Uterus (tissue), 4 donors: ENCODE measurements around the gene FBLN5. TPM values are rescaled to one million over a fixed set of nuclear protein-coding genes. Genes with fewer than 3 reads are reported as not detected.

Experiments
- DNase-seq, 2 donors: peaks; one replicate each; pipeline ENCODE4 v3.0.0-alpha.2; 2019 to 2020
- H3K27ac ChIP-seq, 2 donors: fragments of 200-600 bp; sonication (generic); 1 replicate in 1 of 2; 2 replicates in 1 of 2; pipeline ENCODE4 v1.5.1; 2016 to 2018
- H3K27me3 ChIP-seq, 2 donors: fragments of 200-600 bp; sonication (generic); one replicate each; pipeline ENCODE4 v1.5.1; 2018 to 2019; ENCODE audit warnings: control low read depth in 1 of 2
- H3K36me3 ChIP-seq, 2 donors: fragments of 200-600 bp; sonication (generic); one replicate each; pipeline ENCODE4 v1.5.1; 2019; ENCODE audit warnings: control low read depth in 1 of 2
- H3K4me1 ChIP-seq, 2 donors: fragments of 200-600 bp; sonication (generic); one replicate each; pipeline ENCODE4 v1.5.1; 2018 to 2019; ENCODE audit warnings: control low read depth in 1 of 2
- H3K4me3 ChIP-seq, 2 donors: fragments of 200-600 bp; sonication (generic); 1 replicate in 1 of 2; 2 replicates in 1 of 2; pipeline ENCODE4 v1.5.1; 2018 to 2019; ENCODE audit warnings: mild to moderate bottlenecking in 1 of 2
- H3K9me3 ChIP-seq, 2 donors: fragments of 200-600 bp; sonication (generic); one replicate each; pipeline ENCODE4 v1.5.1; 2019; ENCODE audit warnings: control low read depth in 1 of 2
- CTCF ChIP-seq, 4 experiments: fragments of 200-600 bp in 2 of 4; fragments of 450-650 bp in 2 of 4; sonication (generic) in 2 of 4; IDR thresholded peaks; one replicate each; pipeline ENCODE4 v1.5.1; 2016 to 2019; ENCODE audit warnings: antibody characterized with exemption in 4 of 4, mild to moderate bottlenecking in 2 of 4, moderate library complexity in 1 of 4
- POLR2A ChIP-seq, 2 donors: fragments of 450-650 bp; IDR thresholded peaks; one replicate each; pipeline ENCODE4 v1.6.1; 2016; ENCODE audit warnings: antibody characterized with exemption in 2 of 2, mild to moderate bottlenecking in 1 of 2, moderate library complexity in 1 of 2
- intact Hi-C: fragments of 100-400 bp; cut with DNase I; formaldehyde crosslinking; loops from one replicate; pipeline ENCODE4 v1.15.1; 2023; ENCODE audit warnings: low total_unique reads
- total RNA-seq, 4 donors: library from RNA; depleted of rRNA in 3 of 4; stranded (reverse); fragments of >200 nt in 3 of 4; gene quantifications; one replicate each; pipeline versions ENCODE4 v1.1.0 to v1.2.4, GENCODE V29; 2014 to 2023
- donor health status: DM: yes; HTN: yes; CAD: no.

FBLN5 gene
- total RNA-seq, 4 donors from 2014 or later = 48.0 to 304 (median 165) TPM

- Histone ChIP-seq H3K27me3 (no peaks in the 10 kb centered on the region), H3K4me3 (no peak overlapping the region), H3K9me3 (no peaks in the 10 kb centered on the region), H3K36me3 (no peaks in the 10 kb centered on the region), H3K27ac (no peak overlapping the region), H3K4me1 (no peaks in the 10 kb centered on the region)
- no peak for TF ChIP-seq POLR2A (IDR thresholded peaks at IDR 0.05)
- TF ChIP-seq CTCF (IDR thresholded peaks at IDR 0.05) = no peak
- intact Hi-C loops = no loop called here
- DNase-seq = no peak
Measured at GRCh38 chr14:91839749-91840148, 107.7 kb downstream of the FBLN5 start.

- Histone ChIP-seq H3K27me3 (no peaks in the 10 kb centered on the region), H3K9me3 (no peaks in the 10 kb centered on the region), H3K36me3 (no peaks in the 10 kb centered on the region), H3K4me1 (no peaks in the 10 kb centered on the region), H3K27ac (peak overlapping the region; percentile 94 to 95), H3K4me3 (peak overlapping the region; percentile 66 to 79)
- TF ChIP-seq POLR2A (IDR thresholded peaks at IDR 0.05) = no peak
- TF ChIP-seq CTCF (IDR thresholded peaks at IDR 0.05) = no peak
- intact Hi-C loops = no loop called here
- no peak for DNase-seq
Measured at GRCh38 chr14:91837076-91837475, 110.4 kb downstream of the FBLN5 start.

GRCh38 chr14:91835920-91836843, 111.3 kb downstream of the FBLN5 start:
- Histone ChIP-seq H3K27ac (peak overlapping the region; percentile 94 to 95), H3K27me3 (no peaks in the 10 kb centered on the region), H3K36me3 (no peaks in the 10 kb centered on the region), H3K4me3 (peak overlapping the region; percentile 66 to 79), H3K9me3 (no peaks in the 10 kb centered on the region), H3K4me1 (no peaks in the 10 kb centered on the region)
- intact Hi-C loops = no loop called here
- peak; percentile 77 to 90 for DNase-seq
- TF ChIP-seq POLR2A (IDR thresholded peaks at IDR 0.05) (peak in 1 of 2 donors; percentile 67), CTCF (IDR thresholded peaks at IDR 0.05) (no peak)

- no peaks in the 10 kb centered on the region for H3K36me3 ChIP-seq
- H3K4me1 ChIP-seq = no peaks in the 10 kb centered on the region
- intact Hi-C loops = no loop called here
- no peak for DNase-seq
- peak overlapping the region; percentile 94 to 95 for H3K27ac ChIP-seq
- no peaks in the 10 kb centered on the region for H3K27me3 ChIP-seq
- no peak for TF ChIP-seq POLR2A (IDR thresholded peaks at IDR 0.05)
- TF ChIP-seq CTCF (IDR thresholded peaks at IDR 0.05) = no peak
- no peaks in the 10 kb centered on the region for H3K9me3 ChIP-seq
- peak overlapping the region; percentile 66 to 79 for H3K4me3 ChIP-seq
Measured at GRCh38 chr14:91835197-91835919, 112.1 kb downstream of the FBLN5 start.

- Histone ChIP-seq H3K27me3 (no peaks in the 10 kb centered on the region), H3K9me3 (no peaks in the 10 kb centered on the region), H3K4me3 (peak overlapping the region in 1 of 2 donors; percentile 79), H3K27ac (peak overlapping the region; percentile 94 to 95), H3K36me3 (no peaks in the 10 kb centered on the region), H3K4me1 (no peaks in the 10 kb centered on the region)
- intact Hi-C loops = no loop called here
- no peak for DNase-seq
- TF ChIP-seq POLR2A (IDR thresholded peaks at IDR 0.05) = no peak
- TF ChIP-seq CTCF (IDR thresholded peaks at IDR 0.05) = no peak
Measured at GRCh38 chr14:91834571-91834970, 112.9 kb downstream of the FBLN5 start.
